MCF 10A (cell line): Measurements from ENCODE around the gene ZNF331. TPM values are rescaled to one million over a fixed set of nuclear protein-coding genes. Genes with fewer than 3 reads are reported as not detected.

Experiments
- BruUV-seq: library from RNA; stranded (reverse); fragments of 400-500 nt; replicated peaks from 2 replicates; lab custom pipeline; 2021; lab: Mats Ljungman, UMichigan
- CTCF ChIA-PET: fragments of 300-600 bp; sonication (Branson Sonifier 250); formaldehyde crosslinking; extraction: SDS; loops from one replicate; lab custom pipeline; 2021; ENCODE audit warnings: antibody characterized with exemption, inconsistent platforms; lab: Yijun Ruan, JAX
- POLR2A ChIA-PET: fragments of 300-600, 350-650 bp; sonication (Branson Sonifier 250); formaldehyde crosslinking; extraction: SDS; loops from one replicate; lab custom pipeline; 2020; ENCODE audit warnings: antibody characterized with exemption, inconsistent platforms; lab: Yijun Ruan, JAX
- DNase-seq: peaks from one replicate; pipeline ENCODE4 v3.0.0-alpha.2; 2018; ENCODE audit not compliant: unreplicated experiment
- H3K27ac Mint-ChIP-seq: one replicate; pipeline ENCODE4 v1.8.0; 2022; ENCODE audit warnings: mild to moderate bottlenecking, low read depth, mixed read lengths; ENCODE audit not compliant: unreplicated experiment
- H3K27me3 Mint-ChIP-seq: one replicate; pipeline ENCODE4 v1.8.0; 2022; ENCODE audit warnings: mixed read lengths; ENCODE audit not compliant: insufficient read depth, unreplicated experiment
- H3K36me3 Mint-ChIP-seq: one replicate; pipeline ENCODE4 v1.8.0; 2022; ENCODE audit warnings: mild to moderate bottlenecking, moderate library complexity, mixed read lengths; ENCODE audit not compliant: insufficient read depth, unreplicated experiment
- H3K4me1 Mint-ChIP-seq: one replicate; pipeline ENCODE4 v1.8.0; 2022; ENCODE audit warnings: mixed read lengths; ENCODE audit not compliant: insufficient read depth, unreplicated experiment
- H3K4me3 Mint-ChIP-seq: one replicate; pipeline ENCODE4 v1.8.0; 2022; ENCODE audit warnings: mild to moderate bottlenecking, moderate library complexity, mixed read lengths; ENCODE audit not compliant: unreplicated experiment
- H3K9me3 Mint-ChIP-seq: one replicate; pipeline ENCODE4 v1.8.0; 2022; ENCODE audit warnings: mixed read lengths; ENCODE audit not compliant: unreplicated experiment
- intact Hi-C: fragments of 100-400 bp; cut with micrococcal nuclease; formaldehyde crosslinking; loops from 2 replicates; pipeline ENCODE4 v1.14.1; 2022
- total RNA-seq: library from RNA; stranded (reverse); gene quantifications from 2 replicates; pipeline ENCODE4 v1.2.3, GENCODE V29; 2022
- TF ChIP-seq, protein P1 (sequence below): fragments of 200-600 bp; IDR thresholded peaks from one replicate; pipeline ENCODE4 v1.8.0; 2022; ENCODE audit warnings: antibody characterized with exemption, mild to moderate bottlenecking; ENCODE audit not compliant: unreplicated experiment

Gene ZNF331
- total RNA-seq, 1 experiment from 2014 or later: 7.7 TPM

DNA sequence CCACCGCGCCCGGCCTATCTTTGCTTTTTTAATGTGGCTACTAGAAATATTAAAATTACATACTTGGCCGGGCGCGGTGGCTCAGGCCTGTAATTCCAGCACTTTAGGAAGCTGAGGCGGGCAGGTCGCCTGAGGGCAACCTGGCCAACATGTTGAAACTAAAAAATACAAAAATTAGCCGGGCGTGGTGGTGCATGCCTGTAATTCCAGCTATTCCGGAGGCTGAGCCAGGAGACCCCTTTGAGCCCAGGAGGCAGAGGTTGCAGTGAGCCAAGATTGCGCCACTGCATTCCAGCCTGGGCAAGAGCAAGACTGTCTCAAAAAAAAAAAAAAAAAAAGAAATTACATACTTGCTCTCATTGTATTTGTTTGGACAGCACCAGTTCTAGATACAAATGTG is 59.1 kb downstream of the ZNF331 start:
- no peaks in the 10 kb centered on the region for H3K9me3 Mint-ChIP-seq
- no peak overlapping the region for H3K4me3 Mint-ChIP-seq
- no peak overlapping the region for H3K27ac Mint-ChIP-seq
- H3K4me1 Mint-ChIP-seq: no peaks in the 10 kb centered on the region
- no peak for DNase-seq
- TF ChIP-seq, protein P1, sequence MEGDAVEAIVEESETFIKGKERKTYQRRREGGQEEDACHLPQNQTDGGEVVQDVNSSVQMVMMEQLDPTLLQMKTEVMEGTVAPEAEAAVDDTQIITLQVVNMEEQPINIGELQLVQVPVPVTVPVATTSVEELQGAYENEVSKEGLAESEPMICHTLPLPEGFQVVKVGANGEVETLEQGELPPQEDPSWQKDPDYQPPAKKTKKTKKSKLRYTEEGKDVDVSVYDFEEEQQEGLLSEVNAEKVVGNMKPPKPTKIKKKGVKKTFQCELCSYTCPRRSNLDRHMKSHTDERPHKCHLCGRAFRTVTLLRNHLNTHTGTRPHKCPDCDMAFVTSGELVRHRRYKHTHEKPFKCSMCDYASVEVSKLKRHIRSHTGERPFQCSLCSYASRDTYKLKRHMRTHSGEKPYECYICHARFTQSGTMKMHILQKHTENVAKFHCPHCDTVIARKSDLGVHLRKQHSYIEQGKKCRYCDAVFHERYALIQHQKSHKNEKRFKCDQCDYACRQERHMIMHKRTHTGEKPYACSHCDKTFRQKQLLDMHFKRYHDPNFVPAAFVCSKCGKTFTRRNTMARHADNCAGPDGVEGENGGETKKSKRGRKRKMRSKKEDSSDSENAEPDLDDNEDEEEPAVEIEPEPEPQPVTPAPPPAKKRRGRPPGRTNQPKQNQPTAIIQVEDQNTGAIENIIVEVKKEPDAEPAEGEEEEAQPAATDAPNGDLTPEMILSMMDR: no peak
- BruUV-seq: no TSS peak
- ChIA-PET CTCF (interaction anchor here (0.7 kb wide), 1 partner anchor 234 kb away, joined by 3 read pairs; no protein-coding TSS in a partner anchor), POLR2A (no interaction called here)
- intact Hi-C loops: no loop called here
- no peaks in the 10 kb centered on the region for H3K27me3 Mint-ChIP-seq
- H3K36me3 Mint-ChIP-seq: no peaks in the 10 kb centered on the region

DNA sequence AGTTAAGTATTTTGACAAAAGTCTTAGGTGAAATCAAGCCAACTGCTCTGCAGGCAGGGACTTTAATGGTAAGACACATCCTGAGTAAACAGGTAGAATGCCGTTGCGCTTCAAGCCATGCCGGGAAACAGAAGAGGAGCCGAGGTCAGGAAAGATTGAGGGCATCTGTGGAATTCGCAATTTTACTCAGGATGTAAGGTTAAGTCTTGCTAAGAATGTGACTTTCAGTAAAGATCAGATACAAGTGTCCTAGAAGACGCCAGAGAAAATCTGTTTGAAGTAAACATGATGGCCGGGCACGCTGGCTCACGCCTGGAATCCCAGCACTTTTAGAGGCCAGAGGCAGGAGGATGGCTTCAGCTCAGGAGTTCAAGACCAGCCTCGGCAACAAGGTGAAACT is 60.4 kb downstream of the ZNF331 start:
- no peaks in the 10 kb centered on the region for H3K4me1 Mint-ChIP-seq
- H3K36me3 Mint-ChIP-seq: no peaks in the 10 kb centered on the region

DNA sequence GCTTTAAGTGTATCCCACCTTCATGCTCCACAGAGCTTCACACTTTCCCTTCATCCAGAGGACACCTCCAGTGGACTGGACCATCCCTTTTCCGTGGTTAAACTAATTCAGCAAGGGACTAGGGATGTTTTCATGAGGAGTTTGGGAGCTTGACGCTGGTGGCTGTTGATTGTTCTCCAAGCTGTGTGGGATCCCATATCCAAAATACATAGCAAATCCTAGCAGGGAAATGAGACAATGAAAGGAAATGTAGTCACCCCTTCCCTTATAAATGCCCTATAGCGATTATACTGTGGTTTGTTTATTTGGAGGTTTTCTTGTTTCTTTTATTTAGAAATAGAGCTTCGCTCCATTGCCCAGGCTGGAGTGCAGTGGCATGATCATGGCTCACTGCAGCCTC is 62.3 kb downstream of the ZNF331 start:
- H3K27ac Mint-ChIP-seq: no peak overlapping the region
- H3K4me1 Mint-ChIP-seq: no peaks in the 10 kb centered on the region
- BruUV-seq: no TSS peak
- H3K9me3 Mint-ChIP-seq: no peaks in the 10 kb centered on the region
- ChIA-PET POLR2A (interaction anchor here (0.6 kb wide), 1 partner anchor 203 kb away, joined by 4 read pairs; no protein-coding TSS in a partner anchor), CTCF (interaction anchor here (0.6 kb wide), 1 partner anchor 882 kb away, joined by 4 read pairs; no protein-coding TSS in a partner anchor)
- H3K27me3 Mint-ChIP-seq: no peaks in the 10 kb centered on the region
- H3K36me3 Mint-ChIP-seq: no peaks in the 10 kb centered on the region
- TF ChIP-seq, protein P1: no peak
- no peak for DNase-seq
- intact Hi-C loops: no loop called here
- no peak overlapping the region for H3K4me3 Mint-ChIP-seq

More for the DNA sequence above, 60.4 kb downstream of the ZNF331 start:
- Mint-ChIP-seq H3K27ac (no peak overlapping the region), H3K27me3 (no peaks in the 10 kb centered on the region), H3K4me3 (no peak overlapping the region), H3K9me3 (no peaks in the 10 kb centered on the region)
- TF ChIP-seq, protein P1: no peak
- ChIA-PET CTCF (interaction anchor here (0.6 to 0.7 kb wide), 2 partner anchors 66 to 794 kb away, joined by 3 to 4 read pairs; no protein-coding TSS in a partner anchor), POLR2A (no interaction called here)
- BruUV-seq: no TSS peak
- intact Hi-C loops: no loop called here
- DNase-seq: no peak

DNA sequence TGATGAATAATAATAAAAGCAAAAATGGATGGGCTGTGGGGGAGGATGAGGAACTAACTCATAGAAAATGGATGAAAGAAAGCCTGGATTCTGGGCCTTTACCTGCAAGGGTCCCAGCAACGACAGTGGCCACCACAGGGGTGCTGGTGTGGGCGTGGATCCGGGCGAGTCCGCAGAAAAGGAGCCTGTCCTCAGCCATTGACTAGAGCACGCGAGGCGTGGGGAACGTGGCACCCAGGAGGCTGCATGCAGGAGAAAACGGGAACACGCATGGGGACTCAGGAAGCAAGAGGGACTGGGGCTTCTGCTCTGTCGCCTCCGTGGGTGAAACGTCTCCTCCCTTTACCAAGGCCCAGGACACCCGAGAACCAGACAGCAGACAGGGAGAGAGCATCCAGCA is 68.1 kb downstream of the ZNF331 start:
- Mint-ChIP-seq H3K4me3 (no peak overlapping the region), H3K27me3 (no peaks in the 10 kb centered on the region), H3K27ac (no peak overlapping the region), H3K4me1 (no peaks in the 10 kb centered on the region), H3K36me3 (no peaks in the 10 kb centered on the region), H3K9me3 (peaks cover 9% of the 10 kb centered on the region)
- no TSS peak for BruUV-seq
- TF ChIP-seq, protein P1: no peak
- intact Hi-C loops: no loop called here
- POLR2A ChIA-PET: no interaction called here
- DNase-seq: no peak
- CTCF ChIA-PET: no interaction called here
